HEK293 (cell line): ENCODE measurements around the gene KIAA0232.
A peak's percentile ranks its signal among the peaks of the same experiment; 100 is the strongest.
"Not testable (repeated sequence)": the region's sequence is repeated elsewhere in the genome, so short reads cannot be mapped to it uniquely, and the experiment has no call there.

Experiments used
- CTCF ChIA-PET: fragments of 350-600 bp; formaldehyde crosslinking; extraction: SDS; loops from one replicate; lab custom pipeline; 2021; ENCODE audit warnings: antibody characterized with exemption; lab: Yijun Ruan, JAX
- POLR2A ChIA-PET: fragments of 300-600 bp; formaldehyde crosslinking; extraction: SDS; loops from one replicate; lab custom pipeline; 2020; ENCODE audit warnings: antibody characterized with exemption, inconsistent platforms; lab: Yijun Ruan, JAX
- H3K27ac ChIP-seq: fragments of 200-500 bp; sonication (Bioruptor generic); 2 replicates; pipeline ENCODE4 v1.5.1; 2014; ENCODE audit warnings: low read depth, low read length, control low read depth, inconsistent platforms; ENCODE audit errors: extremely low read depth
- H3K36me3 ChIP-seq, 2 experiments: fragments of 200-500 bp in 1 of 2; sonication (Bioruptor generic) in 1 of 2; 1 replicate in 1 of 2; 2 replicates in 1 of 2; pipeline ENCODE4 v1.5.1; 2014 to 2017; ENCODE audit warnings: inconsistent platforms in 2 of 2, low read length in 2 of 2; ENCODE audit not compliant: control insufficient read depth in 2 of 2, insufficient read depth in 1 of 2
- H3K4me1 ChIP-seq: fragments of 200-500 bp; sonication (Bioruptor generic); 2 replicates; pipeline ENCODE4 v1.5.1; 2014; ENCODE audit warnings: mild to moderate bottlenecking, low read length, inconsistent platforms; ENCODE audit not compliant: control insufficient read depth, insufficient read depth
- H3K4me3 ChIP-seq: 2 replicates; pipeline ENCODE4 v1.5.1; 2011; ENCODE audit warnings: low read depth, mild to moderate bottlenecking, control low read depth, low read length, moderate library complexity
- H3K9me3 ChIP-seq: fragments of 200-500 bp; sonication (Bioruptor generic); 2 replicates; pipeline ENCODE4 v1.5.1; 2014; ENCODE audit warnings: low read depth, low read length, inconsistent platforms; ENCODE audit not compliant: control insufficient read depth, insufficient read depth
- ZEB2 ChIP-seq: fragments of 450-650 bp; formaldehyde crosslinking; IDR thresholded peaks from 2 replicates; pipeline ENCODE4 v1.5.1; 2016; ENCODE audit warnings: missing biosample characterization, missing genetic modification characterization
- ZNF146 ChIP-seq: fragments of 450-650 bp; formaldehyde crosslinking; IDR thresholded peaks from 2 replicates; pipeline ENCODE4 v1.5.1; 2016; ENCODE audit warnings: missing biosample characterization, missing genetic modification characterization
- ZNF701 ChIP-seq: fragments of 450-650 bp; formaldehyde crosslinking; IDR thresholded peaks from 2 replicates; pipeline ENCODE4 v1.5.1; 2016; ENCODE audit warnings: missing biosample characterization, missing genetic modification characterization
- TF ChIP-seq, protein P1 (sequence below): fragments of 450-650 bp; formaldehyde crosslinking; IDR thresholded peaks from 2 replicates; pipeline ENCODE4 v1.5.1; 2016; ENCODE audit warnings: missing biosample characterization, missing genetic modification characterization
- TF ChIP-seq, protein P2 (sequence below): fragments of 450-650 bp; formaldehyde crosslinking; IDR thresholded peaks from 2 replicates; pipeline ENCODE4 v1.5.1; 2016; ENCODE audit warnings: missing biosample characterization, missing genetic modification characterization
- TF ChIP-seq, protein P3 (sequence below): fragments of 450-650 bp; formaldehyde crosslinking; IDR thresholded peaks from 2 replicates; pipeline ENCODE4 v1.5.1; 2016; ENCODE audit warnings: missing biosample characterization, missing genetic modification characterization
- TF ChIP-seq, protein P4 (sequence below): fragments of 450-650 bp; formaldehyde crosslinking; IDR thresholded peaks from 2 replicates; pipeline ENCODE4 v1.5.1; 2016; ENCODE audit warnings: missing biosample characterization, missing genetic modification characterization, borderline replicate concordance

The KIAA0232 gene

DNA sequence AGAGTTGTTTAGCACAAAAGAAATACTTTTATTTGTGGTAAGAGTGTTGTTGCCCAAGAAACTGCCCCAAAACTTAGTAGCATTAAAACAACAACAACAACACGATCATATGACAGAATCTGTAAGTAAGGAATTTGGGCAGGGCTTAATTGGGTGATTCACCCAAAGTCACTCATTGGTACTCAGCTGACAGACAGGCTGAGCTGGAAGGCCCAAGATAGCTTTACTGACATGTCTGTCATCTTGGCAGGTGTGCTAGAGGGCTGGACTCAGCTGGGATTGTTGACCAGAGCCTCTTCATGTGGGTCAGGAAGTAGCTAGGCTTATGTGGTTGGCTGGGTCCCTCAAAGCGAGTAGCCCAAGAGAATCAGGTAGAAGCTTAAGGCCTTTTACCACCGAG lies 52.3 kb downstream of the KIAA0232 start (continued):
- TF ChIP-seq, protein P1, sequence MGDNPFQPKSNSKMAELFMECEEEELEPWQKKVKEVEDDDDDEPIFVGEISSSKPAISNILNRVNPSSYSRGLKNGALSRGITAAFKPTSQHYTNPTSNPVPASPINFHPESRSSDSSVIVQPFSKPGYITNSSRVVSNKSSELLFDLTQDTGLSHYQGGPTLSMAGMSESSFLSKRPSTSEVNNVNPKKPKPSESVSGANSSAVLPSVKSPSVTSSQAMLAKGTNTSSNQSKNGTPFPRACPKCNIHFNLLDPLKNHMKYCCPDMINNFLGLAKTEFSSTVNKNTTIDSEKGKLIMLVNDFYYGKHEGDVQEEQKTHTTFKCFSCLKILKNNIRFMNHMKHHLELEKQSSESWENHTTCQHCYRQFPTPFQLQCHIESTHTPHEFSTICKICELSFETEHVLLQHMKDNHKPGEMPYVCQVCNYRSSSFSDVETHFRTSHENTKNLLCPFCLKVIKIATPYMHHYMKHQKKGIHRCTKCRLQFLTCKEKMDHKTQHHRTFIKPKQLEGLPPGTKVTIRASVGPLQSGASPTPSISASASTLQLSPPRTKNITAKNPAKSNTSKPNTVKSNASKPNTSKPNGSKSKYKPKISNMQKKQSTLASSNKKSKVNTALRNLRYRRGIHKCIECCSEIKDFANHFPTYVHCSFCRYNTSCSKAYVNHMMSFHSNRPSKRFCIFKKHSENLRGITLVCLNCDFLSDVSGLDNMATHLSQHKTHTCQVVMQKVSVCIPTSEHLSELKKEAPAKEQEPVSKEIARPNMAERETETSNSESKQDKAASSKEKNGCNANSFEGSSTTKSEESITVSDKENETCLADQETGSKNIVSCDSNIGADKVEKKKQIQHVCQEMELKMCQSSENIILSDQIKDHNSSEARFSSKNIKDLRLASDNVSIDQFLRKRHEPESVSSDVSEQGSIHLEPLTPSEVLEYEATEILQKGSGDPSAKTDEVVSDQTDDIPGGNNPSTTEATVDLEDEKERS (tag by site-specific recombination) = no peak
- TF ChIP-seq, protein P2, sequence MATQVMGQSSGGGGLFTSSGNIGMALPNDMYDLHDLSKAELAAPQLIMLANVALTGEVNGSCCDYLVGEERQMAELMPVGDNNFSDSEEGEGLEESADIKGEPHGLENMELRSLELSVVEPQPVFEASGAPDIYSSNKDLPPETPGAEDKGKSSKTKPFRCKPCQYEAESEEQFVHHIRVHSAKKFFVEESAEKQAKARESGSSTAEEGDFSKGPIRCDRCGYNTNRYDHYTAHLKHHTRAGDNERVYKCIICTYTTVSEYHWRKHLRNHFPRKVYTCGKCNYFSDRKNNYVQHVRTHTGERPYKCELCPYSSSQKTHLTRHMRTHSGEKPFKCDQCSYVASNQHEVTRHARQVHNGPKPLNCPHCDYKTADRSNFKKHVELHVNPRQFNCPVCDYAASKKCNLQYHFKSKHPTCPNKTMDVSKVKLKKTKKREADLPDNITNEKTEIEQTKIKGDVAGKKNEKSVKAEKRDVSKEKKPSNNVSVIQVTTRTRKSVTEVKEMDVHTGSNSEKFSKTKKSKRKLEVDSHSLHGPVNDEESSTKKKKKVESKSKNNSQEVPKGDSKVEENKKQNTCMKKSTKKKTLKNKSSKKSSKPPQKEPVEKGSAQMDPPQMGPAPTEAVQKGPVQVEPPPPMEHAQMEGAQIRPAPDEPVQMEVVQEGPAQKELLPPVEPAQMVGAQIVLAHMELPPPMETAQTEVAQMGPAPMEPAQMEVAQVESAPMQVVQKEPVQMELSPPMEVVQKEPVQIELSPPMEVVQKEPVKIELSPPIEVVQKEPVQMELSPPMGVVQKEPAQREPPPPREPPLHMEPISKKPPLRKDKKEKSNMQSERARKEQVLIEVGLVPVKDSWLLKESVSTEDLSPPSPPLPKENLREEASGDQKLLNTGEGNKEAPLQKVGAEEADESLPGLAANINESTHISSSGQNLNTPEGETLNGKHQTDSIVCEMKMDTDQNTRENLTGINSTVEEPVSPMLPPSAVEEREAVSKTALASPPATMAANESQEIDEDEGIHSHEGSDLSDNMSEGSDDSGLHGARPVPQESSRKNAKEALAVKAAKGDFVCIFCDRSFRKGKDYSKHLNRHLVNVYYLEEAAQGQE (tag by site-specific recombination) = no peak
- TF ChIP-seq ZEB2 (tag by site-specific recombination) = no peak
- TF ChIP-seq, protein P3, sequence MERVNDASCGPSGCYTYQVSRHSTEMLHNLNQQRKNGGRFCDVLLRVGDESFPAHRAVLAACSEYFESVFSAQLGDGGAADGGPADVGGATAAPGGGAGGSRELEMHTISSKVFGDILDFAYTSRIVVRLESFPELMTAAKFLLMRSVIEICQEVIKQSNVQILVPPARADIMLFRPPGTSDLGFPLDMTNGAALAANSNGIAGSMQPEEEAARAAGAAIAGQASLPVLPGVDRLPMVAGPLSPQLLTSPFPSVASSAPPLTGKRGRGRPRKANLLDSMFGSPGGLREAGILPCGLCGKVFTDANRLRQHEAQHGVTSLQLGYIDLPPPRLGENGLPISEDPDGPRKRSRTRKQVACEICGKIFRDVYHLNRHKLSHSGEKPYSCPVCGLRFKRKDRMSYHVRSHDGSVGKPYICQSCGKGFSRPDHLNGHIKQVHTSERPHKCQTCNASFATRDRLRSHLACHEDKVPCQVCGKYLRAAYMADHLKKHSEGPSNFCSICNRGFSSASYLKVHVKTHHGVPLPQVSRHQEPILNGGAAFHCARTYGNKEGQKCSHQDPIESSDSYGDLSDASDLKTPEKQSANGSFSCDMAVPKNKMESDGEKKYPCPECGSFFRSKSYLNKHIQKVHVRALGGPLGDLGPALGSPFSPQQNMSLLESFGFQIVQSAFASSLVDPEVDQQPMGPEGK (tag by site-specific recombination) = no peak
- TF ChIP-seq ZNF701 (tag by site-specific recombination) = no peak
- TF ChIP-seq, protein P4, sequence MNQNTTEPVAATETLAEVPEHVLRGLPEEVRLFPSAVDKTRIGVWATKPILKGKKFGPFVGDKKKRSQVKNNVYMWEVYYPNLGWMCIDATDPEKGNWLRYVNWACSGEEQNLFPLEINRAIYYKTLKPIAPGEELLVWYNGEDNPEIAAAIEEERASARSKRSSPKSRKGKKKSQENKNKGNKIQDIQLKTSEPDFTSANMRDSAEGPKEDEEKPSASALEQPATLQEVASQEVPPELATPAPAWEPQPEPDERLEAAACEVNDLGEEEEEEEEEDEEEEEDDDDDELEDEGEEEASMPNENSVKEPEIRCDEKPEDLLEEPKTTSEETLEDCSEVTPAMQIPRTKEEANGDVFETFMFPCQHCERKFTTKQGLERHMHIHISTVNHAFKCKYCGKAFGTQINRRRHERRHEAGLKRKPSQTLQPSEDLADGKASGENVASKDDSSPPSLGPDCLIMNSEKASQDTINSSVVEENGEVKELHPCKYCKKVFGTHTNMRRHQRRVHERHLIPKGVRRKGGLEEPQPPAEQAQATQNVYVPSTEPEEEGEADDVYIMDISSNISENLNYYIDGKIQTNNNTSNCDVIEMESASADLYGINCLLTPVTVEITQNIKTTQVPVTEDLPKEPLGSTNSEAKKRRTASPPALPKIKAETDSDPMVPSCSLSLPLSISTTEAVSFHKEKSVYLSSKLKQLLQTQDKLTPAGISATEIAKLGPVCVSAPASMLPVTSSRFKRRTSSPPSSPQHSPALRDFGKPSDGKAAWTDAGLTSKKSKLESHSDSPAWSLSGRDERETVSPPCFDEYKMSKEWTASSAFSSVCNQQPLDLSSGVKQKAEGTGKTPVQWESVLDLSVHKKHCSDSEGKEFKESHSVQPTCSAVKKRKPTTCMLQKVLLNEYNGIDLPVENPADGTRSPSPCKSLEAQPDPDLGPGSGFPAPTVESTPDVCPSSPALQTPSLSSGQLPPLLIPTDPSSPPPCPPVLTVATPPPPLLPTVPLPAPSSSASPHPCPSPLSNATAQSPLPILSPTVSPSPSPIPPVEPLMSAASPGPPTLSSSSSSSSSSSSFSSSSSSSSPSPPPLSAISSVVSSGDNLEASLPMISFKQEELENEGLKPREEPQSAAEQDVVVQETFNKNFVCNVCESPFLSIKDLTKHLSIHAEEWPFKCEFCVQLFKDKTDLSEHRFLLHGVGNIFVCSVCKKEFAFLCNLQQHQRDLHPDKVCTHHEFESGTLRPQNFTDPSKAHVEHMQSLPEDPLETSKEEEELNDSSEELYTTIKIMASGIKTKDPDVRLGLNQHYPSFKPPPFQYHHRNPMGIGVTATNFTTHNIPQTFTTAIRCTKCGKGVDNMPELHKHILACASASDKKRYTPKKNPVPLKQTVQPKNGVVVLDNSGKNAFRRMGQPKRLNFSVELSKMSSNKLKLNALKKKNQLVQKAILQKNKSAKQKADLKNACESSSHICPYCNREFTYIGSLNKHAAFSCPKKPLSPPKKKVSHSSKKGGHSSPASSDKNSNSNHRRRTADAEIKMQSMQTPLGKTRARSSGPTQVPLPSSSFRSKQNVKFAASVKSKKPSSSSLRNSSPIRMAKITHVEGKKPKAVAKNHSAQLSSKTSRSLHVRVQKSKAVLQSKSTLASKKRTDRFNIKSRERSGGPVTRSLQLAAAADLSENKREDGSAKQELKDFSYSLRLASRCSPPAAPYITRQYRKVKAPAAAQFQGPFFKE = no peak

DNA sequence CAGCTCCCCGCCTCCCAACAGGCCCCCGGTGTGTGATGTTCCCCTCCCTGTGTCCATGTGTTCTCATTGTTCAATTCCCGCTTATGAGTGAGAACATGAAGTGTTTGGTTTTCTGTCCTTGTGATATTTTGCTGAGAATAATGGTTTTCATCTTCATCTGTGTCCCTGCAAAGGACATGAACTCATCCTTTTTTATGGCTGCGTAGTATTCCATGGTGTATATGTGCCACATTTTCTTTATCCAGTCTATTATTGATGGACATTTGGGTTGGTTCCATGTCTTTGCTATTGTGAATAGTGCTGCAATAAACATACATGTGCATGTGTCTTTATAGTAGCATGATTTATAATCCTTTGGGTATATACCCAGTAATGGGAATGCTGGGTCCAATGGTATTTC lies 53.1 kb downstream of the KIAA0232 start:
- peaks cover 0 to 32% of the 10 kb centered on the region in 2 experiments; a peak in 1 of 3 replicates for H3K36me3 ChIP-seq
- CTCF ChIA-PET, POLR2A ChIA-PET: not testable (repeated sequence)

DNA sequence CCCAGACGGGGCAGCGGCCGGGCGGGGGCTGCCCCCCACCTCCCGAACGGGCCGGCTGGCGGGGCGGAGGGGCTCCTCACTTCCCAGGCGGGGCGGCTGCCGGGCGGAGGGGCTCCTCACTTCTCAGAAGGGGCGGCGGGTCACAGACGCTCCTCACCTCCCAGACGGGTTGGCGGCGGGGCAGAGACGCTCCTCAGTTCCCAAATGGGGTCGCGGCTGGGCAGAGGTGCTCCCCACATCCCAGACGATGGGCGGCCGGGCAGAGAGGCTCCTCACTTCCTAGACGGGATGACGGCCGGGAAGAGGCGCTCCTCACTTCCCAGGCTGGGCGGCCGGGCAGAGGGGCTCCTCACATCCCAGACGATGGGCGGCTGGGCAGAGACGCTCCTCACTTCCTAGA lies 54.6 kb downstream of the KIAA0232 start:
- H3K36me3 ChIP-seq = peaks cover 0 to 25% of the 10 kb centered on the region in 2 experiments; a peak in 1 of 3 replicates
- H3K4me3 ChIP-seq, H3K27ac ChIP-seq, CTCF ChIA-PET, H3K9me3 ChIP-seq, POLR2A ChIA-PET, H3K4me1 ChIP-seq: not testable (repeated sequence)

More for the DNA sequence above, 53.1 kb downstream of the KIAA0232 start:
- H3K9me3 ChIP-seq, H3K27ac ChIP-seq, H3K4me3 ChIP-seq, H3K4me1 ChIP-seq: not testable (repeated sequence)
- peak; percentile 66; the same call in 1 of the 2 replicates for TF ChIP-seq ZNF146 (tag by site-specific recombination)
